SK-N-SH treated with all-trans-retinoic acid at 6 μM for 48 hours (cell line): ENCODE results near the gene NPBWR2.

Experiments
- ATAC-seq: fragments of 200-7000 bp; cut with Tn5 transposase; 3 replicates; pipeline ENCODE4 v1.9.1; 2020; ENCODE audit warnings: mild to moderate bottlenecking, moderate library complexity
- ARNTL ChIP-seq: fragments of 450-650 bp; formaldehyde crosslinking; IDR thresholded peaks from 2 replicates; pipeline ENCODE4 v1.5.0; 2020; ENCODE audit warnings: low read depth, mild to moderate bottlenecking, moderate library complexity, borderline replicate concordance
- BACH2 ChIP-seq: fragments of 250-450 bp; sonication (Bioruptor Pico); IDR thresholded peaks from 2 replicates; pipeline ENCODE4 v1.9.0; 2021; ENCODE audit warnings: mild to moderate bottlenecking, borderline replicate concordance
- CSDC2 ChIP-seq: fragments of 250-450 bp; sonication (Bioruptor Pico); IDR thresholded peaks from 2 replicates; pipeline ENCODE4 v1.5.0; 2020; ENCODE audit warnings: mild to moderate bottlenecking, moderate library complexity
- GLIS3 ChIP-seq: fragments of 250-450 bp; sonication (Bioruptor Pico); IDR thresholded peaks from 2 replicates; pipeline ENCODE4 v1.5.0; 2020; ENCODE audit warnings: mild to moderate bottlenecking, moderate library complexity
- ISL1 ChIP-seq: fragments of 250-450 bp; sonication (Bioruptor Pico); IDR thresholded peaks from 2 replicates; pipeline ENCODE4 v2.1.2; 2022; ENCODE audit warnings: mild to moderate bottlenecking, moderate library complexity
- OSR1 ChIP-seq: fragments of 250-450 bp; sonication (Bioruptor Pico); IDR thresholded peaks from 2 replicates; pipeline ENCODE4 v1.8.0; 2022; ENCODE audit warnings: moderate library complexity, mild to moderate bottlenecking, inconsistent platforms
- PPARA ChIP-seq: fragments of 250-450 bp; sonication (Bioruptor Pico); IDR thresholded peaks from 2 replicates; pipeline ENCODE4 v1.5.0; 2020; ENCODE audit warnings: mild to moderate bottlenecking, borderline replicate concordance
- RARB ChIP-seq: fragments of 250-450 bp; sonication (Bioruptor Pico); IDR thresholded peaks from 2 replicates; pipeline ENCODE4 v1.8.0; 2021; ENCODE audit warnings: mild to moderate bottlenecking, moderate library complexity
- SNAI2 ChIP-seq: fragments of 250-450 bp; sonication (Bioruptor Pico); IDR thresholded peaks from 2 replicates; pipeline ENCODE4 v1.5.0; 2020; ENCODE audit warnings: mild to moderate bottlenecking, moderate library complexity
- TCF4 ChIP-seq: fragments of 250-450 bp; sonication (Bioruptor Pico); IDR thresholded peaks from 2 replicates; pipeline ENCODE4 v1.8.0; 2021; ENCODE audit warnings: mild to moderate bottlenecking, moderate library complexity, borderline replicate concordance
- TOX ChIP-seq: fragments of 250-450 bp; sonication (Bioruptor Pico); IDR thresholded peaks from 2 replicates; pipeline ENCODE4 v1.8.0; 2021; ENCODE audit warnings: mild to moderate bottlenecking, moderate library complexity, borderline replicate concordance
- ZFP3 ChIP-seq: fragments of 250-450 bp; sonication (Bioruptor Pico); IDR thresholded peaks from 2 replicates; pipeline ENCODE4 v1.5.0; 2020; ENCODE audit warnings: mild to moderate bottlenecking, moderate library complexity
- ZFP30 ChIP-seq: fragments of 450-650 bp; formaldehyde crosslinking; IDR thresholded peaks from 2 replicates; pipeline ENCODE4 v1.5.0; 2022; ENCODE audit warnings: mild to moderate bottlenecking, moderate library complexity
- ZNF565 ChIP-seq: fragments of 450-650 bp; formaldehyde crosslinking; conservative IDR thresholded peaks from 2 replicates; pipeline ENCODE4 v1.5.0; 2020; ENCODE audit warnings: low read depth, mild to moderate bottlenecking, moderate library complexity
- ZNF70 ChIP-seq: fragments of 450-650 bp; formaldehyde crosslinking; IDR thresholded peaks from 2 replicates; pipeline ENCODE4 v1.5.0; 2020; ENCODE audit warnings: mild to moderate bottlenecking, moderate library complexity
- ZNF8 ChIP-seq: fragments of 450-650 bp; formaldehyde crosslinking; IDR thresholded peaks from 2 replicates; pipeline ENCODE4 v1.5.0; 2020; ENCODE audit warnings: mild to moderate bottlenecking, moderate library complexity
- TF ChIP-seq, protein P1 (sequence below): fragments of 250-450 bp; sonication (Bioruptor Pico); IDR thresholded peaks from 2 replicates; pipeline ENCODE4 v1.8.0; 2021; ENCODE audit warnings: low read depth, mild to moderate bottlenecking, moderate library complexity, borderline replicate concordance
- TF ChIP-seq, protein P2 (sequence below): fragments of 250-450 bp; sonication (Bioruptor Pico); IDR thresholded peaks from 2 replicates; pipeline ENCODE4 v1.5.1; 2020; ENCODE audit warnings: low read depth, mild to moderate bottlenecking, moderate library complexity
- TF ChIP-seq, protein P3 (sequence below): fragments of 250-450 bp; sonication (Bioruptor Pico); IDR thresholded peaks from 2 replicates; pipeline ENCODE4 v1.8.0; 2020; ENCODE audit warnings: mild to moderate bottlenecking, moderate library complexity, borderline replicate concordance
- TF ChIP-seq, protein P4 (sequence below): fragments of 250-450 bp; sonication (Bioruptor Pico); IDR thresholded peaks from 2 replicates; pipeline ENCODE4 v1.5.1; 2021; ENCODE audit warnings: mild to moderate bottlenecking, moderate library complexity
- TF ChIP-seq, protein P5 (sequence below): fragments of 250-450 bp; sonication (Bioruptor Pico); IDR thresholded peaks from 2 replicates; pipeline ENCODE4 v1.5.0; 2020; ENCODE audit warnings: mild to moderate bottlenecking, moderate library complexity

The NPBWR2 gene

DNA sequence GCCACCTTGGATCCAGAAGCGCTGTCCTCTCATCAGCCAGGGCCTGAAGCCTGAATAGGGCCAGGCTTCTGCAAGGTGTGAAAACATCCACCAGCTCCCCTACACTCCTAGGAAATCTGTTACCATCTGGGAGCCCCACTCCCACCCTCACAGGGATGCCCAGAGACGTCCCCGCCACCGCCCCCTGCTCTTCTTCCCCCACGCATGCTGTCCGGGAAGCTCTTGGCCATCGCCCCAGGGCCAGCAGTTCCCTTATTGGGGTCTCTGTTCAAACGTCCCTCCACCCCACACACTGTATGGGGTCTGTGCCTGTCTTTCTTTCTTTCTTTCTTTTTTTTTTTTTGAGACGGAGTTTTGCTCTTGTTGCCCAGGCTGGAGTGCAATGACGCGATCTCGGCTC, 31.8 kb downstream of the NPBWR2 start:
- TF ChIP-seq ISL1 (CRISPR knock-in tag): no peak
- TF ChIP-seq ZNF565 (CRISPR knock-in tag): no peak
- TF ChIP-seq, protein P1, sequence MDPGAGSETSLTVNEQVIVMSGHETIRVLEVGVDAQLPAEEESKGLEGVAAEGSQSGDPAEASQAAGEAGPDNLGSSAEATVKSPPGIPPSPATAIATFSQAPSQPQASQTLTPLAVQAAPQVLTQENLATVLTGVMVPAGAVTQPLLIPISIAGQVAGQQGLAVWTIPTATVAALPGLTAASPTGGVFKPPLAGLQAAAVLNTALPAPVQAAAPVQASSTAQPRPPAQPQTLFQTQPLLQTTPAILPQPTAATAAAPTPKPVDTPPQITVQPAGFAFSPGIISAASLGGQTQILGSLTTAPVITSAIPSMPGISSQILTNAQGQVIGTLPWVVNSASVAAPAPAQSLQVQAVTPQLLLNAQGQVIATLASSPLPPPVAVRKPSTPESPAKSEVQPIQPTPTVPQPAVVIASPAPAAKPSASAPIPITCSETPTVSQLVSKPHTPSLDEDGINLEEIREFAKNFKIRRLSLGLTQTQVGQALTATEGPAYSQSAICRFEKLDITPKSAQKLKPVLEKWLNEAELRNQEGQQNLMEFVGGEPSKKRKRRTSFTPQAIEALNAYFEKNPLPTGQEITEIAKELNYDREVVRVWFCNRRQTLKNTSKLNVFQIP (CRISPR knock-in tag): no peak
- TF ChIP-seq PPARA: no peak
- TF ChIP-seq ARNTL: no peak
- TF ChIP-seq ZFP30 (CRISPR knock-in tag): no peak
- TF ChIP-seq RARB (CRISPR knock-in tag): no peak
- TF ChIP-seq GLIS3 (CRISPR knock-in tag): no peak
- TF ChIP-seq OSR1 (CRISPR knock-in tag): no peak
- no peak for TF ChIP-seq ZFP3
- TF ChIP-seq ZNF8 (CRISPR knock-in tag): no peak
- no peak for TF ChIP-seq SNAI2 (CRISPR knock-in tag)
- TF ChIP-seq CSDC2 (CRISPR knock-in tag): no peak
- no peak for TF ChIP-seq ZNF70 (CRISPR knock-in tag)
- TF ChIP-seq TOX (CRISPR knock-in tag): no peak
- TF ChIP-seq, protein P2, sequence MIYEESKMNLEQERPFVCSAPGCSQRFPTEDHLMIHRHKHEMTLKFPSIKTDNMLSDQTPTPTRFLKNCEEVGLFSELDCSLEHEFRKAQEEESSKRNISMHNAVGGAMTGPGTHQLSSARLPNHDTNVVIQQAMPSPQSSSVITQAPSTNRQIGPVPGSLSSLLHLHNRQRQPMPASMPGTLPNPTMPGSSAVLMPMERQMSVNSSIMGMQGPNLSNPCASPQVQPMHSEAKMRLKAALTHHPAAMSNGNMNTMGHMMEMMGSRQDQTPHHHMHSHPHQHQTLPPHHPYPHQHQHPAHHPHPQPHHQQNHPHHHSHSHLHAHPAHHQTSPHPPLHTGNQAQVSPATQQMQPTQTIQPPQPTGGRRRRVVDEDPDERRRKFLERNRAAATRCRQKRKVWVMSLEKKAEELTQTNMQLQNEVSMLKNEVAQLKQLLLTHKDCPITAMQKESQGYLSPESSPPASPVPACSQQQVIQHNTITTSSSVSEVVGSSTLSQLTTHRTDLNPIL: no peak
- TF ChIP-seq, protein P3, sequence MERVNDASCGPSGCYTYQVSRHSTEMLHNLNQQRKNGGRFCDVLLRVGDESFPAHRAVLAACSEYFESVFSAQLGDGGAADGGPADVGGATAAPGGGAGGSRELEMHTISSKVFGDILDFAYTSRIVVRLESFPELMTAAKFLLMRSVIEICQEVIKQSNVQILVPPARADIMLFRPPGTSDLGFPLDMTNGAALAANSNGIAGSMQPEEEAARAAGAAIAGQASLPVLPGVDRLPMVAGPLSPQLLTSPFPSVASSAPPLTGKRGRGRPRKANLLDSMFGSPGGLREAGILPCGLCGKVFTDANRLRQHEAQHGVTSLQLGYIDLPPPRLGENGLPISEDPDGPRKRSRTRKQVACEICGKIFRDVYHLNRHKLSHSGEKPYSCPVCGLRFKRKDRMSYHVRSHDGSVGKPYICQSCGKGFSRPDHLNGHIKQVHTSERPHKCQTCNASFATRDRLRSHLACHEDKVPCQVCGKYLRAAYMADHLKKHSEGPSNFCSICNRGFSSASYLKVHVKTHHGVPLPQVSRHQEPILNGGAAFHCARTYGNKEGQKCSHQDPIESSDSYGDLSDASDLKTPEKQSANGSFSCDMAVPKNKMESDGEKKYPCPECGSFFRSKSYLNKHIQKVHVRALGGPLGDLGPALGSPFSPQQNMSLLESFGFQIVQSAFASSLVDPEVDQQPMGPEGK (CRISPR knock-in tag): no peak
- TF ChIP-seq, protein P4, sequence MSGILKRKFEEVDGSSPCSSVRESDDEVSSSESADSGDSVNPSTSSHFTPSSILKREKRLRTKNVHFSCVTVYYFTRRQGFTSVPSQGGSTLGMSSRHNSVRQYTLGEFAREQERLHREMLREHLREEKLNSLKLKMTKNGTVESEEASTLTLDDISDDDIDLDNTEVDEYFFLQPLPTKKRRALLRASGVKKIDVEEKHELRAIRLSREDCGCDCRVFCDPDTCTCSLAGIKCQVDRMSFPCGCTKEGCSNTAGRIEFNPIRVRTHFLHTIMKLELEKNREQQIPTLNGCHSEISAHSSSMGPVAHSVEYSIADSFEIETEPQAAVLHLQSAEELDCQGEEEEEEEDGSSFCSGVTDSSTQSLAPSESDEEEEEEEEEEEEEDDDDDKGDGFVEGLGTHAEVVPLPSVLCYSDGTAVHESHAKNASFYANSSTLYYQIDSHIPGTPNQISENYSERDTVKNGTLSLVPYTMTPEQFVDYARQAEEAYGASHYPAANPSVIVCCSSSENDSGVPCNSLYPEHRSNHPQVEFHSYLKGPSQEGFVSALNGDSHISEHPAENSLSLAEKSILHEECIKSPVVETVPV (CRISPR knock-in tag): no peak
- no peak for TF ChIP-seq TCF4 (CRISPR knock-in tag)
- TF ChIP-seq, protein P5, sequence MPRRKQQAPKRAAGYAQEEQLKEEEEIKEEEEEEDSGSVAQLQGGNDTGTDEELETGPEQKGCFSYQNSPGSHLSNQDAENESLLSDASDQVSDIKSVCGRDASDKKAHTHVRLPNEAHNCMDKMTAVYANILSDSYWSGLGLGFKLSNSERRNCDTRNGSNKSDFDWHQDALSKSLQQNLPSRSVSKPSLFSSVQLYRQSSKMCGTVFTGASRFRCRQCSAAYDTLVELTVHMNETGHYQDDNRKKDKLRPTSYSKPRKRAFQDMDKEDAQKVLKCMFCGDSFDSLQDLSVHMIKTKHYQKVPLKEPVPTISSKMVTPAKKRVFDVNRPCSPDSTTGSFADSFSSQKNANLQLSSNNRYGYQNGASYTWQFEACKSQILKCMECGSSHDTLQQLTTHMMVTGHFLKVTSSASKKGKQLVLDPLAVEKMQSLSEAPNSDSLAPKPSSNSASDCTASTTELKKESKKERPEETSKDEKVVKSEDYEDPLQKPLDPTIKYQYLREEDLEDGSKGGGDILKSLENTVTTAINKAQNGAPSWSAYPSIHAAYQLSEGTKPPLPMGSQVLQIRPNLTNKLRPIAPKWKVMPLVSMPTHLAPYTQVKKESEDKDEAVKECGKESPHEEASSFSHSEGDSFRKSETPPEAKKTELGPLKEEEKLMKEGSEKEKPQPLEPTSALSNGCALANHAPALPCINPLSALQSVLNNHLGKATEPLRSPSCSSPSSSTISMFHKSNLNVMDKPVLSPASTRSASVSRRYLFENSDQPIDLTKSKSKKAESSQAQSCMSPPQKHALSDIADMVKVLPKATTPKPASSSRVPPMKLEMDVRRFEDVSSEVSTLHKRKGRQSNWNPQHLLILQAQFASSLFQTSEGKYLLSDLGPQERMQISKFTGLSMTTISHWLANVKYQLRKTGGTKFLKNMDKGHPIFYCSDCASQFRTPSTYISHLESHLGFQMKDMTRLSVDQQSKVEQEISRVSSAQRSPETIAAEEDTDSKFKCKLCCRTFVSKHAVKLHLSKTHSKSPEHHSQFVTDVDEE (CRISPR knock-in tag): no peak
- TF ChIP-seq, all 23 proteins: peak for 0
- ATAC-seq: no peak

DNA sequence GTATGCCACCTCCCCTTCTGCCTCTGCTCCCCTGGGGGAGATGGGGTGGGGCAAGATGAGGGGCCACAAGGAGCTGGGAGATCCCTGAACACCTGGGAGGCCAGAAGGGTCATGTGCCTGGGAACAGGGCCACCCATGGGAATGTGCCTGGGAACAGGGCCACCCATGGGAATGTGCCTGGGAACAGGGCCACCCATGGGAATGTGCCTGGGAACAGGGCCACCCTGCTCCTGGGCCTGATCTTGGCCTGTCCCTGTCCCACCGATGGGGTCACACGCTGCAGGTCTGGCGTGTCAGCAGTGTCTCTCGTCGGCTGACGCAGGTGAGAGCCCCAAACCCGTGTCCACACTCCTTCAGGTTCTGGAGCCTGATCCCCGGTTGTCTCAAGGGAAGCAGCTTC, 32.4 kb downstream of the NPBWR2 start:
- no peak for ATAC-seq

More for the DNA sequence above, 32.4 kb downstream of the NPBWR2 start:
- TF ChIP-seq ZFP30 (CRISPR knock-in tag) (no peak), BACH2 (CRISPR knock-in tag) (no peak), ISL1 (CRISPR knock-in tag) (no peak), ZFP3 (no peak), SNAI2 (CRISPR knock-in tag) (no peak), TCF4 (CRISPR knock-in tag) (no peak), OSR1 (CRISPR knock-in tag) (no peak), CSDC2 (CRISPR knock-in tag) (no peak)
- TF ChIP-seq, protein P1 (CRISPR knock-in tag): no peak
